Renal cortex interstitium (tissue), 11 donors: ENCODE results near the gene ALPL. TPM values are rescaled to one million over a fixed set of nuclear protein-coding genes. Genes with fewer than 3 reads are reported as not detected.

Experiments
- DNase-seq, 11 donors: peaks; one replicate each; pipeline ENCODE4 v3.0.0-alpha.2; 2013; ENCODE audit warnings: low read depth in 9 of 11, low spot score in 4 of 11; ENCODE audit errors: extremely low read depth in 1 of 11
- polyA plus RNA-seq, 3 donors: library from polyadenylated mRNA; unstranded; fragments of 120-200 nt; gene quantifications; one replicate each; pipeline ENCODE4 v1.2.1, GENCODE V29; 2013; ENCODE audit not compliant: insufficient read length in 3 of 3

ALPL gene
- polyA plus RNA-seq, 3 donors = 36.5 to 47.9 (median 41.4) TPM

GRCh38 chr1:21604208-21604957 is 95.2 kb downstream of the ALPL start:
- DNase-seq = no peak

GRCh38 chr1:21605012-21605715 is 95.9 kb downstream of the ALPL start:
- DNase-seq = no peak

- no peak for DNase-seq
Measured at GRCh38 chr1:21605964-21606705, 96.9 kb downstream of the ALPL start.

GRCh38 chr1:21607549-21608529 is 98.6 kb downstream of the ALPL start:
- DNase-seq = peak in 7 of 11 donors; percentile 43 to 76 (median 57)

- DNase-seq = no peak
Measured at GRCh38 chr1:21608798-21609197, 99.6 kb downstream of the ALPL start.

- no peak for DNase-seq
Measured at GRCh38 chr1:21610027-21610426, 100.8 kb downstream of the ALPL start.

- no peak for DNase-seq
Measured at GRCh38 chr1:21610989-21611785, 102.0 kb downstream of the ALPL start.

- DNase-seq = no peak
Measured at GRCh38 chr1:21612057-21612456, 102.8 kb downstream of the ALPL start.

GRCh38 chr1:21613072-21613867 is 104.0 kb downstream of the ALPL start:
- DNase-seq = no peak

GRCh38 chr1:21614419-21615115 is 105.3 kb downstream of the ALPL start:
- DNase-seq = no peak

- DNase-seq = no peak
Measured at GRCh38 chr1:21616372-21616771, 107.1 kb downstream of the ALPL start.

- no peak for DNase-seq
Measured at GRCh38 chr1:21617126-21617738, 108.0 kb downstream of the ALPL start.

GRCh38 chr1:21618059-21618458 is 108.8 kb downstream of the ALPL start:
- no peak for DNase-seq

- peak in 1 of 11 donors; percentile 43 for DNase-seq
Measured at GRCh38 chr1:21618561-21619374, 109.5 kb downstream of the ALPL start.

- no peak for DNase-seq
Measured at GRCh38 chr1:21619375-21619947, 110.2 kb downstream of the ALPL start.
